Upper lobe of left lung (tissue), 6 donors: ENCODE results near the gene TOB1. TPM values are rescaled to one million over a fixed set of nuclear protein-coding genes. Genes with fewer than 3 reads are reported as not detected.

Experiments
- ATAC-seq, 2 donors: fragments of 200-7000 bp; cut with Tn5 transposase; one replicate each; pipeline ENCODE4 v1.9.1; 2022; ENCODE audit warnings: mild to moderate bottlenecking in 2 of 2, moderate library complexity in 2 of 2; ENCODE audit not compliant: low FRiP score in 2 of 2
- DNase-seq, 2 donors: peaks; one replicate each; pipeline ENCODE4 v3.0.0-alpha.2; 2019 to 2020
- H3K27ac ChIP-seq, 4 donors: fragments of 200-600 bp; sonication (generic); one replicate each; pipeline ENCODE4 v1.5.1; 2016 to 2019
- H3K27me3 ChIP-seq, 4 donors: fragments of 200-600 bp; sonication (generic); one replicate each; pipeline ENCODE4 v1.5.1; 2017 to 2019
- H3K36me3 ChIP-seq, 4 donors: fragments of 200-600 bp; sonication (generic); one replicate each; pipeline ENCODE4 v1.5.1; 2016 to 2019
- H3K4me1 ChIP-seq, 4 donors: fragments of 200-600 bp; sonication (generic); one replicate each; pipeline ENCODE4 v1.5.1; 2018 to 2019
- H3K4me3 ChIP-seq, 4 donors: fragments of 200-600 bp; sonication (generic); one replicate each; pipeline ENCODE4 v1.5.1; 2017 to 2019; ENCODE audit warnings: mild to moderate bottlenecking in 2 of 4, moderate library complexity in 1 of 4
- H3K9me3 ChIP-seq, 4 donors: fragments of 200-600 bp; sonication (generic); one replicate each; pipeline ENCODE4 v1.5.1; 2018 to 2019
- CTCF ChIP-seq, 6 experiments: fragments of 450-650 bp in 4 of 6; fragments of 200-600 bp in 2 of 6; sonication (generic) in 2 of 6; IDR thresholded peaks; one replicate each; pipeline ENCODE4 v1.5.1; 2016 to 2019; ENCODE audit warnings: antibody characterized with exemption in 6 of 6
- EP300 ChIP-seq, 4 donors: sonication (generic); formaldehyde crosslinking; IDR thresholded peaks; one replicate each; pipeline ENCODE4 v1.5.1; 2017; ENCODE audit warnings: antibody characterized with exemption in 4 of 4, control low read depth in 2 of 4
- POLR2A ChIP-seq, 4 donors: fragments of 450-650 bp; IDR thresholded peaks; one replicate each; pipeline ENCODE4 v1.5.1; 2016 to 2017; ENCODE audit warnings: antibody characterized with exemption in 4 of 4, mild to moderate bottlenecking in 2 of 4
- POLR2AphosphoS5 ChIP-seq, 2 donors: sonication (generic); formaldehyde crosslinking; IDR thresholded peaks; one replicate each; pipeline ENCODE4 v1.5.1; 2017; ENCODE audit warnings: antibody characterized with exemption in 2 of 2
- WGBS, 2 donors: methylation state at CpG; one replicate each; pipeline ENCODE4 v1.1.5; 2017 to 2018; 5-methylcytosine and 5-hydroxymethylcytosine counted together
- total RNA-seq, 6 donors: library from RNA; depleted of rRNA in 4 of 6; stranded (reverse); fragments of >200 nt in 4 of 6; gene quantifications; one replicate each; pipeline versions ENCODE4 v1.1.0 to v1.2.1, GENCODE V29; 2016 to 2021
- donor health status: DM: no; HTN: no; CAD: no; lungs with moderate emphysema.
- donor health status: DM: no; HTN: yes; CAD: no; lungs with severe emphysema.

The TOB1 gene
- total RNA-seq, 6 donors from 2014 or later: 16.0 to 98.5 (median 53.5) TPM

- no peak for TF ChIP-seq CTCF (IDR thresholded peaks at IDR 0.05)
- no peak for TF ChIP-seq POLR2AphosphoS5 (IDR thresholded peaks at IDR 0.05)
- TF ChIP-seq EP300 (IDR thresholded peaks at IDR 0.05): no peak
- no peak for TF ChIP-seq POLR2A (IDR thresholded peaks at IDR 0.05)
- H3K36me3 ChIP-seq: no peaks in the 10 kb centered on the region
- peaks cover 0 to 23% (median 18%) of the 10 kb centered on the region in 4 donors for H3K4me1 ChIP-seq
- no peaks in the 10 kb centered on the region for H3K27me3 ChIP-seq
- H3K9me3 ChIP-seq: no peaks in the 10 kb centered on the region
- no peak for DNase-seq
- 80 to 81% methylated on average over 3 to 6 of the region's 6 CpGs for WGBS, 2 donors
- H3K4me3 ChIP-seq: no peak overlapping the region
- peak overlapping the region in 2 of 4 donors; percentile 84 to 85 for H3K27ac ChIP-seq
- no peak for ATAC-seq
These were observed 45.3 kb upstream of the TOB1 start for GRCh38 chr17:50911450-50911849.

GRCh38 chr17:50909765-50910605 lies 43.8 kb upstream of the TOB1 start:
- no peaks in the 10 kb centered on the region for H3K36me3 ChIP-seq
- peak; percentile 45 to 58 for DNase-seq

GRCh38 chr17:50908860-50909764 lies 43.0 kb upstream of the TOB1 start:
- H3K4me1 ChIP-seq: peaks cover 0 to 33% (median 28%) of the 10 kb centered on the region in 4 donors
- ATAC-seq (peak; percentile 41 to 73), DNase-seq (peak; percentile 73 to 84)
- peak overlapping the region; percentile 73 to 85 (median 82) for H3K27ac ChIP-seq
- WGBS, 2 donors: 58 to 66% methylated on average over 13 to 16 of the region's 16 CpGs
- TF ChIP-seq CTCF (IDR thresholded peaks at IDR 0.05): peak in 3 of 6 experiments; percentile 47 to 67 (median 49)
- TF ChIP-seq EP300 (IDR thresholded peaks at IDR 0.05): peak in 3 of 4 donors; percentile 62 to 88 (median 82)
- peak in 1 of 4 donors; percentile 47 for TF ChIP-seq POLR2A (IDR thresholded peaks at IDR 0.05)
- peak in 1 of 2 donors; percentile 73 for TF ChIP-seq POLR2AphosphoS5 (IDR thresholded peaks at IDR 0.05)
- H3K27me3 ChIP-seq: no peaks in the 10 kb centered on the region
- H3K4me3 ChIP-seq: no peak overlapping the region
- no peaks in the 10 kb centered on the region for H3K9me3 ChIP-seq
- H3K36me3 ChIP-seq: no peaks in the 10 kb centered on the region

More at GRCh38 chr17:50909765-50910605, 43.8 kb upstream of the TOB1 start:
- no peaks in the 10 kb centered on the region for H3K9me3 ChIP-seq
- H3K27ac ChIP-seq: peak overlapping the region; percentile 73 to 85 (median 82)
- peak; percentile 11 to 49 for ATAC-seq
- H3K4me3 ChIP-seq: no peak overlapping the region
- H3K4me1 ChIP-seq: peaks cover 0 to 25% (median 23%) of the 10 kb centered on the region in 4 donors
- no peak for TF ChIP-seq CTCF (IDR thresholded peaks at IDR 0.05)
- TF ChIP-seq POLR2AphosphoS5 (IDR thresholded peaks at IDR 0.05): peak in 1 of 2 donors; percentile 6
- no peaks in the 10 kb centered on the region for H3K27me3 ChIP-seq
- WGBS, 2 donors: 79 to 87% methylated on average over 8 to 15 of the region's 15 CpGs

- 88% methylated on average over 8 of the region's 8 CpGs for WGBS, 2 donors
- Histone ChIP-seq H3K4me3 (no peak overlapping the region), H3K27me3 (no peaks in the 10 kb centered on the region), H3K36me3 (no peaks in the 10 kb centered on the region), H3K4me1 (peaks cover 0 to 38% (median 29%) of the 10 kb centered on the region in 4 donors), H3K27ac (peak overlapping the region; percentile 73 to 85 (median 82)), H3K9me3 (no peaks in the 10 kb centered on the region)
- ATAC-seq: no peak
- TF ChIP-seq EP300 (IDR thresholded peaks at IDR 0.05): no peak
- no peak for TF ChIP-seq POLR2AphosphoS5 (IDR thresholded peaks at IDR 0.05)
- no peak for TF ChIP-seq CTCF (IDR thresholded peaks at IDR 0.05)
- no peak for DNase-seq
These were observed 42.1 kb upstream of the TOB1 start for GRCh38 chr17:50908140-50908859.
